Thyroid gland (tissue), 4 donors: ENCODE measurements around the gene GRAMD1A. TPM values are rescaled to one million over a fixed set of nuclear protein-coding genes. Genes with fewer than 3 reads are reported as not detected.

ENCODE experiments used
- DNase-seq, 2 donors: peaks; one replicate each; pipeline ENCODE4 v3.0.0-alpha.2; 2019
- H3K27ac ChIP-seq, 3 donors: fragments of 200-600 bp; sonication (generic); 1 replicate in 2 of 3; 2 replicates in 1 of 3; pipeline ENCODE4 v1.5.1; 2016 to 2019; ENCODE audit warnings: mild to moderate bottlenecking in 1 of 3, moderate library complexity in 1 of 3
- H3K27me3 ChIP-seq: fragments of 200-600 bp; sonication (generic); one replicate; pipeline ENCODE4 v1.5.1; 2019
- H3K36me3 ChIP-seq, 2 donors: fragments of 200-600 bp; sonication (generic); one replicate each; pipeline ENCODE4 v1.5.1; 2016 to 2019
- H3K4me1 ChIP-seq, 2 donors: fragments of 200-600 bp; sonication (generic); one replicate each; pipeline ENCODE4 v1.5.1; 2017 to 2019
- H3K4me3 ChIP-seq, 3 donors: fragments of 200-600 bp; sonication (generic); replicated peaks in 1 of 3; 1 replicate in 2 of 3; 2 replicates in 1 of 3; pipeline ENCODE4 v1.5.1; 2016; ENCODE audit warnings: mild to moderate bottlenecking in 1 of 3
- H3K9me3 ChIP-seq: fragments of 200-600 bp; sonication (generic); one replicate; pipeline ENCODE4 v1.5.1; 2017
- POLR2A ChIP-seq, 2 donors: fragments of 450-650 bp; IDR thresholded peaks; one replicate each; pipeline ENCODE4 v1.6.1; 2017; ENCODE audit warnings: antibody characterized with exemption in 2 of 2, mild to moderate bottlenecking in 2 of 2, moderate library complexity in 1 of 2
- WGBS, 2 donors: methylation state at CpG; one replicate each; pipeline ENCODE4 v1.1.5; 2017; 5-methylcytosine and 5-hydroxymethylcytosine counted together
- intact Hi-C: fragments of 100-400 bp; cut with DNase I; formaldehyde crosslinking; loops from one replicate; pipeline ENCODE4 v1.15.1; 2023
- total RNA-seq, 4 donors: library from RNA; depleted of rRNA; stranded (reverse); fragments of >200 nt; gene quantifications; one replicate each; pipeline ENCODE4 v1.2.3, GENCODE V29; 2016
- TF ChIP-seq, protein P1 (sequence below), 6 experiments: fragments of 200-600 bp in 3 of 6; fragments of 450-650 bp in 3 of 6; sonication (generic) in 3 of 6; IDR thresholded peaks; one replicate each; pipeline ENCODE4 v1.5.1; 2016 to 2019; ENCODE audit warnings: antibody characterized with exemption in 6 of 6, mild to moderate bottlenecking in 2 of 6, inconsistent platforms in 1 of 6, moderate library complexity in 1 of 6

Gene GRAMD1A
- total RNA-seq, 4 donors from 2014 or later = 33.4 to 57.5 (median 47.0) TPM

DNA sequence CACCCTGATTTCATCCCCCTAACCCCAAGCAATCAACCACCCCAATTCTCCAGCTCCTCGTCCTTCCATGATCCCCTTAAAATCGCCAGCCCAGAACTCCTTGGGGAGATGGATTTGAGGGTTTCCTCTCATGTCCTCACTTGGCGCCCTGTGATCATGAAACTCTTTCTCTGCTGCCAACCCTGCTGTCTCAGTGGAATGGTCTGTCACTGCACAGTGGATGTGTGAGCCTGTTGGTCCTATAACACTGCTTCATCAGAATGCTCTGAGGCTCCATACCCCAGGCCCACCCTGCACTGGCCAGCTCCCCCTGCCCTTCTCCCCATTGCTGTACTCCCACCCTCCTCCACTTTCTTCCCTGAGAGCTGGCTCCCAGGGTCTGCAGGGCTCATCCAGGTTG, 23.5 kb upstream of the GRAMD1A start:
- no peaks in the 10 kb centered on the region for H3K4me1 ChIP-seq
- no peak for DNase-seq
- H3K36me3 ChIP-seq = no peaks in the 10 kb centered on the region
- WGBS, 2 donors = 81 to 82% methylated on average over 3 of the region's 3 CpGs
- H3K27ac ChIP-seq = no peak overlapping the region
- H3K27me3 ChIP-seq = no peaks in the 10 kb centered on the region
- H3K4me3 ChIP-seq = no peak overlapping the region
- intact Hi-C loops = no loop called here
- no peak for TF ChIP-seq POLR2A (IDR thresholded peaks at IDR 0.05)
- TF ChIP-seq, protein P1, sequence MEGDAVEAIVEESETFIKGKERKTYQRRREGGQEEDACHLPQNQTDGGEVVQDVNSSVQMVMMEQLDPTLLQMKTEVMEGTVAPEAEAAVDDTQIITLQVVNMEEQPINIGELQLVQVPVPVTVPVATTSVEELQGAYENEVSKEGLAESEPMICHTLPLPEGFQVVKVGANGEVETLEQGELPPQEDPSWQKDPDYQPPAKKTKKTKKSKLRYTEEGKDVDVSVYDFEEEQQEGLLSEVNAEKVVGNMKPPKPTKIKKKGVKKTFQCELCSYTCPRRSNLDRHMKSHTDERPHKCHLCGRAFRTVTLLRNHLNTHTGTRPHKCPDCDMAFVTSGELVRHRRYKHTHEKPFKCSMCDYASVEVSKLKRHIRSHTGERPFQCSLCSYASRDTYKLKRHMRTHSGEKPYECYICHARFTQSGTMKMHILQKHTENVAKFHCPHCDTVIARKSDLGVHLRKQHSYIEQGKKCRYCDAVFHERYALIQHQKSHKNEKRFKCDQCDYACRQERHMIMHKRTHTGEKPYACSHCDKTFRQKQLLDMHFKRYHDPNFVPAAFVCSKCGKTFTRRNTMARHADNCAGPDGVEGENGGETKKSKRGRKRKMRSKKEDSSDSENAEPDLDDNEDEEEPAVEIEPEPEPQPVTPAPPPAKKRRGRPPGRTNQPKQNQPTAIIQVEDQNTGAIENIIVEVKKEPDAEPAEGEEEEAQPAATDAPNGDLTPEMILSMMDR (IDR thresholded peaks at IDR 0.05) = no peak
- H3K9me3 ChIP-seq = no peaks in the 10 kb centered on the region

DNA sequence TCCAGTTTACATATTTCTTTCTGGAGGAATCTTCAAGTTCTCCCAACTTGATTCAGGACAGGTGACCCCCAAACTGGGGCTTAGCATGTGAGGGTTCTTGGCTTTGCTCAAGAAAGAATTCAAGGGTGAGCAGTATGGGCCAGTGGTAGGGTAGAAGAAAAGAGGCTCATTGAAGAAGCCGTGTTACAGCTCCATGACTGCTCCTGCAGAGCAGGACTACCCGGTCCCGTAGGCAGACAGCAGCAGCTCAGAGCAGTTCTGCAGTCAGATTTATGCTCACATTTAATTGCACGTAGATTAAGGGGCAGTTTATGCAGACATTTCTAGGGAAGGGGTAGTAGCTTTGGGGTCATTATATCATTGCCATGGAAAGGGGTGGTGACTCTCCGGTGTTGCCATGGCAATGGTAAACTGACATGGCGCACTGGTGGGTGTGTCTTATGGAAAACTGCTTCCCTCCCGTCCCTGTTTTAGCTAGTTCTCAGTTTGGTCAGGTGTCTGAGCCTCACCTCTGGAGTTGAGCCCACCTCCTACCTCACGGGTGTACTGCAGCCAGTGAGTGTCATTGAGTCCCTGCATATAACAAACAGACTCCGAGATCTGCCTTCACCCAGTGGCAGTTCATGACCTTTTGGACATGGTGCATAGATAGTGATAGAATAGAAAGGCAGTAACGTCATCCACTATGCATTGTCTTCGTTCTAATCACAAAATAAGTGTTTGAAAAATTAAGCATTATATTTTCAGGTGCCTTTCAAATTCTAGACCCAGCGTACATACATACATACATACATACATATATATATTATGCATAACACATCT, 20.1 kb upstream of the GRAMD1A start:
- WGBS, 2 donors = 79 to 87% methylated on average over 12 of the region's 12 CpGs

DNA sequence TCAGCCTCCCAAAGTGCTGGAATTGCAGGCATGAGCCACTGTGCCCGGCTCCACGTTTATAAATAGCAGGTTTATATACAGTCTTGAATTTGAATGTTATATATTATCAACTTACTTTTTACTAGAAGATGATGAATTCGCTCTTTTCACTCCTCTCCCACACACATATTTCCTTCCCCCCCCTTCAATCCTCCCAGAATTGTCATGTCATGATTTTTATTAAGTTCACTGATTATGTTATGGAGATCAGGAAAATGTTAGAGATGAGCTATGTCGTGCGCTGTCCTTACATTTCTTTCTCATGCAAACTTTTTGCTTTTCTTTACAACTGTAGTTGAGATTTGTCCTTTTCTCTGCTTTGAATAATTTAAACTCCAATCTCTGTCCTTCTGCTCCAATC, 17.8 kb upstream of the GRAMD1A start:
- no peaks in the 10 kb centered on the region for H3K36me3 ChIP-seq
- TF ChIP-seq, protein P1 (IDR thresholded peaks at IDR 0.05) = no peak
- TF ChIP-seq POLR2A (IDR thresholded peaks at IDR 0.05) = no peak
- DNase-seq = no peak
- H3K4me3 ChIP-seq = no peak overlapping the region
- no peak overlapping the region for H3K27ac ChIP-seq
- no peaks in the 10 kb centered on the region for H3K9me3 ChIP-seq
- 68 to 87% methylated on average over 5 of the region's 5 CpGs for WGBS, 2 donors
- peaks cover 0 to 8% of the 10 kb centered on the region in 2 donors for H3K4me1 ChIP-seq
- intact Hi-C loops = no loop called here
- no peaks in the 10 kb centered on the region for H3K27me3 ChIP-seq

More for the DNA sequence above, 20.1 kb upstream of the GRAMD1A start:
- Histone ChIP-seq H3K27me3 (no peaks in the 10 kb centered on the region), H3K27ac (no peak overlapping the region), H3K9me3 (no peaks in the 10 kb centered on the region), H3K4me3 (no peak overlapping the region), H3K36me3 (no peaks in the 10 kb centered on the region), H3K4me1 (no peaks in the 10 kb centered on the region)
- no peak for TF ChIP-seq POLR2A (IDR thresholded peaks at IDR 0.05)
- TF ChIP-seq, protein P1 (IDR thresholded peaks at IDR 0.05) = no peak
- intact Hi-C loops = no loop called here
- DNase-seq = no peak

DNA sequence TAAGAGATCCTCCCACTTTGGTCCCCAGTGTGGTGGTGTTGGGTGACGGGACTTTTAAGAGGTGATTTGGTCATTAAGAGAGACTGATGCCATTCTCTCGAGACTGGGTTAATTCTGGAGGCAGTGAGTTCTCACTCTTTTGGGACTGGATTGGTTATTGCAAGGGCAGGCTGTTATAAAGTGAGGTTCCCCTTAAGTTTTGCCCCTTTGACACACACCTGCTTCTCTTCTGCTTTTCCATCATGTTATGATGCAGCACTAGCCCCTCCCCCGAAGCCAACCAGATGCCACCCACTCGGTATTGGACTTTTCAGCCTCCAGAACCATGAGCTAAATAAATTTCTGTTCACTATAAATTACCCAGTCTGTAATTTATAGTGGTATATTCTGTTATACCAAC, 16.3 kb upstream of the GRAMD1A start:
- DNase-seq = no peak
- no peak overlapping the region for H3K27ac ChIP-seq
- no peak overlapping the region for H3K4me3 ChIP-seq
- H3K36me3 ChIP-seq = no peaks in the 10 kb centered on the region
- intact Hi-C loops = no loop called here
- no peaks in the 10 kb centered on the region for H3K9me3 ChIP-seq
- no peaks in the 10 kb centered on the region for H3K27me3 ChIP-seq
- TF ChIP-seq, protein P1 (IDR thresholded peaks at IDR 0.05) = no peak
- no peak for TF ChIP-seq POLR2A (IDR thresholded peaks at IDR 0.05)
- H3K4me1 ChIP-seq = peaks cover 0 to 8% of the 10 kb centered on the region in 2 donors
- WGBS, 2 donors = 91% methylated on average over 4 of the region's 4 CpGs

DNA sequence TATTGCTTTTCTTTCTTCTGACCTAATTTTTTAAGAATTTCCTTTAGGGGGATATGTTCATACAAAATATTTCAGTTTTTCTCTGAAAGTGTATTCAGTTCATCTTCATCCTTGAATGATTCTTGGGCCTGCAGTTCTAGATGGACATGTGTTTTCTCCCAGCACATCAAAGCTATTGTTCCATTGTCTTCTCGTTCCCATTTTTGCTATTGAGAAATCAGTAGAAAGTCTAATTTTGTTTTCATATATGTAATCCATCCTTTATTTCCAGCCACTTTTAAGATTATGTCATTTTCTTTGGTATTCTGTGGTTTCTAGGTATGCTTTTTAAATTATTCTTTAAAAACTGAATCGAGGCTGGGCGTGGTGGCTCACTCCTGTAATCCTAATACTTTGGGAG, 15.8 kb upstream of the GRAMD1A start:
- Histone ChIP-seq H3K9me3 (no peaks in the 10 kb centered on the region), H3K4me1 (peaks cover 0 to 8% of the 10 kb centered on the region in 2 donors), H3K27ac (no peak overlapping the region), H3K36me3 (no peaks in the 10 kb centered on the region), H3K4me3 (no peak overlapping the region), H3K27me3 (no peaks in the 10 kb centered on the region)
- WGBS, 2 donors = 95% methylated on average over 3 of the region's 3 CpGs
- TF ChIP-seq, protein P1 (IDR thresholded peaks at IDR 0.05) = no peak
- no peak for TF ChIP-seq POLR2A (IDR thresholded peaks at IDR 0.05)
- DNase-seq = no peak
- intact Hi-C loops = no loop called here
